IPS-18c (cell line): ENCODE results near the gene PPFIA2.

ENCODE experiments used
- H3K4me3 ChIP-seq: 2 replicates; pipeline ENCODE4 v1.7.0; 2013; ENCODE audit warnings: low read depth, mild to moderate bottlenecking, low read length, moderate library complexity; ENCODE audit not compliant: insufficient read depth
- H3K9me3 ChIP-seq: one replicate; pipeline ENCODE4 v1.6.1; 2013; ENCODE audit warnings: mild to moderate bottlenecking, low read length, moderate library complexity; ENCODE audit not compliant: control insufficient read depth, insufficient read depth

The PPFIA2 gene

DNA sequence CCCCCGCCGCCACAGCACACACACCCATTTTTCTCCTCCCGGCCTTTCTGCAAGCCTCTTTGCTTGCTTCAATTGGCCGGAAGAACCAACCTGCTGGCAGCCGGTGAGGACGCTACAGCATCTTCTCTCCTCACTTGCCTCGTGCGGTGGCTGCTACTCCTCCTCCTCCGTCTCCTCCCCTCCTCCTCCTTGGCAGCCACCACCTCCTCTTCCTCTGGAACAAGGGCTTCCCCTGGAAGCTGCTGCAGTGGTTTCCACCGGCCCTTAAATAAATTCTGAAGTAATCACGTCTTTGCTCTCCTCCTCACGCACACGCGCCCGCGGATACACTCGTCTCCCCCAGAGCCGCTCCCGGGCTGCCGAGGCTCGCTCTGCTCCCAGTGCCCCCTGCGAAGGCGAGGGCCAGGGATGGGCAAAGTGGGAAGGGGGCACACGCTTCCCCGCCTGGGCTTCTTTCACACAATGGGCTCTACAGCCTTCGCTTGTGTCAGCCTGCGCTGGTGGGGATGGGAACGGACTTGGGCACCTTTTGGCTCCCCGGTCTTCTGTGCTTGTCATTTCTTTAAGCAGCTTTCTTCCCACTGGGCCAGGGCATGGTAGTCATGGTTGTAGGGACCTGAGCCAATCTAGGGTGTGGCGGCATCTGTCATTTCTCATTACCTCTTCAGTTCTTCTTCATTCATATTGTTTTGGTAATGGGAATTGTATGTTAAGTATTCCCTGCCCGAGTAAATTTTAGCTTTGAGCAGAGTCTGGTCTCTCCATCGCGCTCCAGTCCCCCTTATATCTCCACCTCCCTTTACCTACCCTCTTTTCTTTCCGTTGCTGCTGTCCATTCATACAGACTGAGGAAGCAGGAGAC is at the start of gene PPFIA2:
TSS of gene PPFIA2 (minus strand) at position 161 of the 862 bp plus-strand sequence.
- H3K9me3 ChIP-seq: no peaks in the 10 kb centered on the region
- peak within 1 kb of the TSS; percentile 72 for H3K4me3 ChIP-seq

DNA sequence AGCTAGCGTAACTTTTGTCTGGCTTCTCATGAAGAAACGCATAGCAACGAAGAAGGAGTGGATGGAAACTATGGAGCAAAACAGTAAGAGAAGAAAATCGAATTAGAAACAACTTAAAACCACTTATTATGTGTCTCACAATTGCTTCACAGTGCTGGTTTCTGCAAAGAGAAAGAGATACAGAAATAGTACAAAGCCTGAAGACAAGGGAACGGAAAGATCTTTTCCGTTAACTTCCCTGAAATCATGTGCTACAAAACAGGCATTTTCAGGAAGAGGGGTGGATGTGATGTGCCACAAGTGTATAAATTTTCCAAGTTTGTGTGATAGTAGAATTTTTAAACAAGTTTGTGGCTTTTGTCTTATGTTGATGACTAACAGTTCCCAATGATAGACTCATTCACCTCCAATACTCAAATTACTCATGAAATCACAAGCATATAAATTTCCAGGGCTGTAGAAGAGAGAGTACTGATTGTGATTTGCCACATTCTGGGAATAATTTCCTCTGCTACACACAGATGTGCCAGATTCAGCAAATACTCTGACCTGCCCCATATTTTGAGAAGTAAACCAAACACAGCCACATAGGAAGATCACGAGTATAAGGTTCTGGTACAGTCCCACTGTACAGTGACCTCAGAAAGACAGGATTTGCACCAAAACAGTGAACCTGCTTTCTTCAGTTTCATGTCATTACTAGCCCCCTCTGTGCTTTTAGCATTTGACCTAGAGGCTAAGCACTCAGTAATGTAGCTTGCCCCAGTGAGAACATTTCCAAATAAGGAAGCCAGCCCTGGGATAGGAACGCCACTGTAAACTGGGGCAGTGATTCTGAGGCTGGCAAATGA is 41.4 kb upstream of the PPFIA2 start:
- Histone ChIP-seq H3K9me3 (no peaks in the 10 kb centered on the region), H3K4me3 (no peak overlapping the region)

- no peak overlapping the region for H3K4me3 ChIP-seq
- no peaks in the 10 kb centered on the region for H3K9me3 ChIP-seq
Measured at GRCh38 chr12:81798294-81798693, 39.1 kb upstream of the PPFIA2 start.

GRCh38 chr12:81797100-81797499 is 38.0 kb upstream of the PPFIA2 start:
- Histone ChIP-seq H3K9me3 (no peaks in the 10 kb centered on the region), H3K4me3 (no peak overlapping the region)

- H3K9me3 ChIP-seq: no peaks in the 10 kb centered on the region
Measured at GRCh38 chr12:81792666-81793065, 33.5 kb upstream of the PPFIA2 start.

DNA sequence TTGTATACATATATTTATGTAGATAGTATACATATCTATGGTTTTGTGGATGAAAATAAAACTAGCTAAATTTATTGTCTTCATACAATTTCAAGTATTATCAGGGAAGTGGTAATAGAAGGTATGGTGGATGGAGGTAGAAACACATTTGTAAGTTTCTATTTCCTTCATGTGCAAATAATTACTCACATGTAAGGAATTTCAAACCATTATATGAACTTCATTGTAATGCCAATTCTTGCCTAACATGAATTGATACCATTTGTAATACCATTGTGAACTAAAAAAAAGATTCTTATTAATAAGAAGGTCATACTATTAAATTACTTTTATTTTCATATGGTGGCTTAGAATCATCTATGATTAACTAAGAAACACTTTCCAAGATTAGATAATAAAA is 20.1 kb upstream of the PPFIA2 start:
- Histone ChIP-seq H3K9me3 (no peaks in the 10 kb centered on the region), H3K4me3 (no peak overlapping the region)

More at GRCh38 chr12:81792666-81793065, 33.5 kb upstream of the PPFIA2 start:
- no peak overlapping the region for H3K4me3 ChIP-seq

- H3K4me3 ChIP-seq: no peak overlapping the region
- H3K9me3 ChIP-seq: no peaks in the 10 kb centered on the region
Measured at GRCh38 chr12:81778719-81779118, 19.6 kb upstream of the PPFIA2 start.

DNA sequence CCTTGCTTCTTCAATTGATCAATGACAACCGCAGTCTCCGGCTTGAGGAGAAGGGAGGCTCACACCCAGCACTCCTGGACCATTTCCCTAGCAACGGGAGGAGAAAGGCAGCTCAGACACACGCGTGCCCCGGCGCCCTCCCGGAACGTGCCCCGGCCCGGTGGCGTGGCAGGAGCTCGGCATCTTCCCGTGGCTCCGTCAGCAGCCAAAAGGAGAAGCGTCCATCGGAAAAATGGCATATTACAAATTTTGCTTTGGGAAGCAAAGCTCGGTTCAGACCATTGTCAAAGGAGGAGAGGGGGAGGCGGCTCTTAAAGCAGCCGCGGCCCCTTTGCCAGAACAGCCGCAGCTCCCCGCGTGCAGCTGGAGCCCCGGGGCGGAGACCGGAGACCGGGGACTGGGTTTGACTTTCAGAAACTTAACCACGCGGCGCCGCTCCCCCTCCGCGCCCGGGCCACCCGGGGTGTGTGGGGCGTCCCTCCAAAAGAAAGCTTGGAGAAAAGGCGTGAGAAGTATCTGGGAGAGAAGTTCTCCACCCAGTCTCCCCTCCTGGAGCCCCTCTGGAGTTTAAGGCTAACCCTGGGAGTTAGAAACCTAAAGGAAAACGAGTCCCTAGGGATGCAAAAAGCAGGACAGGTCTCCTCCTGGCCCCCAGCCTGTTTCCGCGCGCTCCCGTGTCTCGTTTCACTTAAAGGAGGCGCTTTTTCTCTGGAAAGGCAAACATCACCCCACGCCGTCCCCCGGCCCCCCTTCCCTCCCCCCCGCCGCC is 545 bp downstream of the PPFIA2 start:
- Histone ChIP-seq H3K9me3 (no peaks in the 10 kb centered on the region), H3K4me3 (peak overlapping the region; percentile 72)

DNA sequence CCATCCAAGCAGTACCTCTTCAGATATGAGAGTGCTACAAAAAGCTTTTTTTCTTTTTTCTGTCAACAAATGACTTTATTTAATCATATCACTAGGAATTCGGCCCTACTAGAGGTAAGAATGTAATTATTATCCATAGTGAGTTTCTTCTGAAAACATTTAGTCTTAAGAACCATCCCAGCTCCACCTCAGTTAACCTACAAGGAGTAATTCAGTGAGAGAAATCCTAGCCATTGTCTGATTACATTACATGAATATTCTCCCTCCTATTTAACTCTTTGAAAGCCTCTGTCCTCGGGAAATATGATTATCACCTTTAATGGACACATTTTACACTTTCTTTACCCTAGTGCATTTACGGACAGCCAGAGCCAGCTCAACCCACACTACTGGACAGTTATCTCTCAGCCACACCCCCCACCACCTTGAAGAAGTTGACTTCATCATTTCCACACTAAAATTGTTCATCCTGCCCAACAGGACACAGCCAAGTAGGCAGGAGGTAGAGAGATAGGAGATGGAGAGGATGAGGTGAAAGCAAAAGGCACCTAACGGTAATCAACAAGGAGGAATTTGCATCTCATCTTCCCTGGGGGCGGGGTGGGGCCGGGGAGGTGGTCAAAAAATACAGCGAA is 1.3 kb downstream of the PPFIA2 start:
- Histone ChIP-seq H3K4me3 (peak overlapping the region; percentile 72; the same call in 1 of the 2 replicates), H3K9me3 (no peaks in the 10 kb centered on the region)

DNA sequence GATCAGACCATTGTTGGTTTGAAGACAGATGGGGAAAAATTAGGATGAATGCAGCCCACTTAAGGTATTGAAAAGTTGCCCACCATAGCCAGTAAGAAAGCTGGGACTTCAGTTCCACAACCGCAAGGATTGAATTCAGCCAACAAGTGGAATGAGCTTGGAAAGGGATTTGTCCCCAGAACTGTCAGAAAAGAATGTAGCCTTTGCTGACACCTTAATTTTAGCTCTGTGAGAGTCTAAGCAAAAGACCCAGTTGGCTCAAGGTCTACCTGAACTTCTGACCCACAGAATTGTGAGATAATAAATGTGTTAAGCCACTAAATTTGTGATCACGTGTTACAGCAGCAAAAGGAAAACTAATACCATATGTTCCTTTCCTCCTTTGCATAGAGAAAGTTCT is 29.4 kb downstream of the PPFIA2 start:
- Histone ChIP-seq H3K9me3 (no peaks in the 10 kb centered on the region), H3K4me3 (no peak overlapping the region)

DNA sequence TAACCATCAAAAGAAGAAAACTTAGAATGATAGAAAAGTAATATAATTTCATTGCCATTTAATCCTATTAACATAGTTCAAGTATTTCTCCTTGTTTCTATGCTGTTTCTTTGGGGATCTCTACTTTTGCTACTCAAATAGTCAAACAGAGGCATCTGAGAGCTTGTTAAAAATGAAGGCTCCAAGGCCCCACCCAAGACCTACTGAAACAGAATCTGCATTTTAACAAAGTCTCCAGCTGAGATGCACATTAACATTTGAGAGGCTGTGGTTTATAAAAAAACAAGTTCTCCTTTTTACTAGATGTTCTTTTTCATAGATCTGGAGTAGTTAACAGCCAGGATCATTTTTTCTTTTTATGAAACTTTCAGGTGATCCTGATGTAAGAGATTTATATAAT is 31.8 kb downstream of the PPFIA2 start:
- no peaks in the 10 kb centered on the region for H3K9me3 ChIP-seq
- no peak overlapping the region for H3K4me3 ChIP-seq

DNA sequence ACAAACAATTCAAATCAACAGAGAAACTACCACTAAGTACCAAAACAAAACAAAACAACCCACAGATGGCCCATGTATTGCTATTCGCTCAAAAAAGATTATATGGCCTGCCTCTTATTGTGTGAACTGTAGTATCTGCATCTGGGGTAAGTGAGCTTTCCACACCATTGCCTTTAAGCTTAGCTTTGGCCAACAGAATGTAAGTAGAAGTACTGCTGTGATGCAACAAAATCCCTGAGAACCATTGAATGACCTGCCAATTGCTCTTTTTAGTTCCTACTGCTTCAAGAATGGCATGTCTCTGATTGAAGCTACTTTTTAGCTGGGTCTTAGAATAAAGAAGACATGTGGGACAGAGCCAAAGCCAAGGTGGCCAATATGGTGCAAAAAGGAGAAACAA is 32.5 kb downstream of the PPFIA2 start:
- Histone ChIP-seq H3K4me3 (no peak overlapping the region), H3K9me3 (no peaks in the 10 kb centered on the region)

- Histone ChIP-seq H3K4me3 (no peak overlapping the region), H3K9me3 (no peaks in the 10 kb centered on the region)
Measured at GRCh38 chr12:81723361-81723760, 35.8 kb downstream of the PPFIA2 start.

GRCh38 chr12:81722004-81722403 is 37.1 kb downstream of the PPFIA2 start:
- no peak overlapping the region for H3K4me3 ChIP-seq
- H3K9me3 ChIP-seq: no peaks in the 10 kb centered on the region

- Histone ChIP-seq H3K9me3 (no peaks in the 10 kb centered on the region), H3K4me3 (no peak overlapping the region)
Measured at GRCh38 chr12:81718616-81719015, 40.5 kb downstream of the PPFIA2 start.

GRCh38 chr12:81712536-81712935 is 46.6 kb downstream of the PPFIA2 start:
- Histone ChIP-seq H3K9me3 (no peaks in the 10 kb centered on the region), H3K4me3 (no peak overlapping the region)

DNA sequence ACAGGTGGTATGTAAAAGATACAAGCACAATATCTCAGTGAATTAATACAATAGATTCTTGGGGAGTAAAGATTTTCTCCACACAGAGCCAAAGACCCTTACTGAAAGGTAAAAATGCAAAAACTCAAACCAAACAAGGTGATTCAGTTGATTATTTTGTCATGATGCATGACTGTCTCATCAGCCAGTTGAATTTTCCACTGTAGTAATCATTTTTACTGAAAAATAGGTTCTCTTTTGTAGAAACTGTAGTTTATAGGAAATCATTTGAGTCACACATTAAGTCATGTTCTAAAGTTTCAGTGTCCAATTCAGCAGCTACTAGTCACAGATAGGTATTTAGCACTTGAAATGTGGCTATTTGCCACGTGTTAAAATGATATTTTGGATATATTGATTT is 53.6 kb downstream of the PPFIA2 start:
- no peaks in the 10 kb centered on the region for H3K9me3 ChIP-seq
- H3K4me3 ChIP-seq: no peak overlapping the region
